Prostate gland (tissue), 2 donors: ENCODE results near the gene JAK1.

Experiments used
- CTCF ChIP-seq, 4 experiments: fragments of 200-600 bp in 2 of 4; fragments of 450-650 bp in 2 of 4; sonication (generic) in 2 of 4; IDR thresholded peaks; 1 replicate in 3 of 4; 2 replicates in 1 of 4; pipeline ENCODE4 v1.5.1; 2016 to 2019; ENCODE audit warnings: antibody characterized with exemption in 4 of 4, mild to moderate bottlenecking in 2 of 4, moderate library complexity in 2 of 4
- POLR2A ChIP-seq: fragments of 450-650 bp; IDR thresholded peaks from one replicate; pipeline ENCODE4 v1.6.1; 2016; ENCODE audit warnings: antibody characterized with exemption, mild to moderate bottlenecking
- POLR2AphosphoS5 ChIP-seq: sonication (generic); formaldehyde crosslinking; IDR thresholded peaks from one replicate; pipeline ENCODE4 v1.6.1; 2017; ENCODE audit warnings: antibody characterized with exemption

DNA sequence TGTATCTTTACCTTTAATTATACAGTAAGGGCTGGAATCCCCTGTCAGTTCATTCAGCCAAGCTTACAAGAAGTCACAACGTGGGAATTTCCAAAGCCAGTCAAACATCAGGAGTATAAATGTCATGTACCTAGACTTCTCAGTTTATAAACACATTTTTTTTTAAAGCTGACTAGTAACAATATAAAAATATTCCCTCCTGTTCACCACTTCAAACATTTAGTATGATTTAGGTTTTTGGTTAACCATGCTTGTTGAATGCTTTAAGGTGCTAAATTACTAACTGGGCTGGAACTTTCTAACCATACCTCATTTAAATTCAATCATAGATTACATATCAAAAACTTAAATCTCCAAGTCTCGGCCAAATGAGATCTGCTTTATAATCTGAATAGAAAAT lies 44.0 kb downstream of the JAK1 start:
- TF ChIP-seq CTCF (IDR thresholded peaks at IDR 0.05) (no peak), POLR2A (no peak), POLR2AphosphoS5 (no peak)
